Spleen (tissue), 11 donors: ENCODE results near the gene LRRC56. TPM values are rescaled to one million over a fixed set of nuclear protein-coding genes. Genes with fewer than 3 reads are reported as not detected.

Experiments used
- DNase-seq: peaks from one replicate; pipeline ENCODE4 v3.0.0-alpha.2; 2020
- H3K27ac ChIP-seq, 8 donors: fragments of 200-600 bp; sonication (generic) in 7 of 8; 1 replicate in 4 of 8; 2 replicates in 4 of 8; pipeline versions ENCODE4 v1.5.0 to v1.8.0; 2016 to 2021; ENCODE audit warnings: inconsistent platforms in 4 of 8, mild to moderate bottlenecking in 4 of 8, moderate library complexity in 1 of 8
- H3K27me3 ChIP-seq, 7 donors: fragments of 200-600 bp; sonication (generic) in 6 of 7; replicated peaks in 1 of 7; 1 replicate in 4 of 7; 2 replicates in 3 of 7; pipeline versions ENCODE4 v1.5.0 to v1.8.0; 2016 to 2021; ENCODE audit warnings: inconsistent platforms in 3 of 7, mild to moderate bottlenecking in 1 of 7
- H3K36me3 ChIP-seq, 6 donors: fragments of 200-600 bp; sonication (generic) in 5 of 6; 1 replicate in 4 of 6; 2 replicates in 2 of 6; pipeline versions ENCODE4 v1.5.0 to v1.8.0; 2016 to 2021; ENCODE audit warnings: inconsistent platforms in 2 of 6
- H3K4me1 ChIP-seq, 6 donors: fragments of 200-600 bp; sonication (generic) in 5 of 6; 1 replicate in 3 of 6; 2 replicates in 3 of 6; pipeline versions ENCODE4 v1.5.0 to v1.8.0; 2016 to 2021; ENCODE audit warnings: inconsistent platforms in 3 of 6
- H3K4me3 ChIP-seq, 8 donors: fragments of 200-600 bp; sonication (generic) in 7 of 8; 1 replicate in 4 of 8; 2 replicates in 4 of 8; pipeline versions ENCODE4 v1.5.0 to v1.8.0; 2016 to 2021; ENCODE audit warnings: inconsistent platforms in 4 of 8, mild to moderate bottlenecking in 4 of 8, moderate library complexity in 2 of 8
- H3K9me3 ChIP-seq, 8 donors: fragments of 200-600 bp; sonication (generic) in 7 of 8; 1 replicate in 4 of 8; 2 replicates in 4 of 8; pipeline versions ENCODE4 v1.5.0 to v1.8.0; 2016 to 2021; ENCODE audit warnings: inconsistent platforms in 4 of 8
- POLR2A ChIP-seq, 3 donors: fragments of 450-650 bp; IDR thresholded peaks; one replicate each; pipeline ENCODE4 v1.5.1; 2017; ENCODE audit warnings: antibody characterized with exemption in 3 of 3, mild to moderate bottlenecking in 1 of 3
- POLR2AphosphoS5 ChIP-seq, 3 donors: sonication (generic); formaldehyde crosslinking; IDR thresholded peaks; one replicate each; pipeline ENCODE4 v1.5.1; 2017; ENCODE audit warnings: antibody characterized with exemption in 3 of 3
- WGBS, 5 donors: extraction: QIAGEN DNeasy Blood & Tissue Kit in 3 of 5; methylation state at CpG; one replicate each; pipeline versions ENCODE4 v1.1.5 to v1.1.7; 2013 to 2018; 5-methylcytosine and 5-hydroxymethylcytosine counted together
- intact Hi-C: fragments of 100-400 bp; cut with DNase I; formaldehyde crosslinking; loops from one replicate; pipeline ENCODE4 v1.15.0; 2023; ENCODE audit warnings: low total_unique reads
- polyA plus RNA-seq, 3 donors: library from polyadenylated mRNA; stranded (reverse); fragments of 200-250 nt; gene quantifications; one replicate each; pipeline ENCODE4 v1.2.1, GENCODE V29; 2013
- total RNA-seq, 7 donors: library from RNA; depleted of rRNA in 3 of 7; stranded (reverse); fragments of >200 nt in 3 of 7; fragmentation: NEBNext Ultra II Directional in 4 of 7; extraction: Animal tissue kit (Norgen Biotek cat#: 25700) in 4 of 7; gene quantifications; one replicate each; pipeline versions ENCODE4 v1.1.0 to v1.2.1, GENCODE V29; 2016 to 2021
- TF ChIP-seq, protein P1 (sequence below), 11 experiments: fragments of 200-600 bp in 7 of 11; fragments of 450-650 bp in 4 of 11; sonication (generic) in 4 of 11; IDR thresholded peaks in 8 of 11; conservative IDR thresholded peaks in 3 of 11; 1 replicate in 7 of 11; 2 replicates in 4 of 11; pipeline versions ENCODE4 v1.4.0 to v1.8.0; 2016 to 2021; ENCODE audit warnings: antibody characterized with exemption in 11 of 11, inconsistent platforms in 4 of 11, mild to moderate bottlenecking in 1 of 11
- donor health status: healthy with polysubstance abuse.
- donor health status: DM: no; HTN: no; CAD: no; lungs with moderate emphysema.
- donor health status: DM: no; HTN: no; CAD: no.
- donor health status: Bipolar disorder and iron deficiency.
- donor health status: healthy.
- donor health status: DM: no; HTN: no; CAD: no.
- donor health status: DM: yes; HTN: yes; CAD: no.

The LRRC56 gene
- total and polyA plus RNA-seq, 10 donors, result 1.0 to 4.6 (median 2.3) TPM

DNA sequence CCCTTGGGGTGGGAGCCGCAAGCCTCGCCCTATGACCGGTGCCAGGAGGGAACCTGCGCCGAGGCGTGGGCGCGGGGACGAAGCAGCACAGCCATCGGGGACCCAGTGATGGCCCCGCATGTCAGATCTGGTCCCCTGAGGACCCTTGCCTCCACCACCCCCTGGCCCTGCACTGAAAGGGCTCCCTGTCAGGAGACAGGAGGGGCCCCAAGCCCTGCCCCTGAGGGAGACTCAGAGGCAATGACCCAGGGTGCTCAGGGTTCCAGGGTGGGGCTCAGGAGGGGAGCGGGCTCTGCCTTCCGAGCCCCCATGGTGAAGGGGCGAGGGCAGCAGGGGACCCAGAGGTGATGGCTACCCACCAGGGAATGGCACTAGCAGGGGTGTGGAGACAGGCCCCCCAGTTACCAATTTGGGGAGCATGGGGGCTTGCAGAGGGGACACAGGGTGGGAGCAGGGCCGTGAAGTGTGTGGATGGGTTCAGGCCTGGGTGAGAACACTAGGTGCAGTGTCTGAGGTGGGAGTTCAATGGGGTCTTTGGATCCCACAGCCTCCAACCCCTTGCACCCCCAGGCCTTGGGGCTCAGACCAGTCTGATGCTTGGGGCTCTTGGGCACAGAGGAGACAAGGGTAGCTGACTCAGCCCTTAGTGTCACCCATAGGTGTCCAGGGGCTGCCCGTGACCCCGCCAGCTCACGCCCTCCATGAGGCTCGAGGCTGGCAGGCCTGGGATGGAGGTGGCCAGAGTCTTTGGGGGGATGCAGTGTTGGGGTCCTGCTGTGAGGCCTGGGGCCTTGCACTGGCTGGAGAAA, 499 bp downstream of the LRRC56 start:
- Histone ChIP-seq H3K27me3 (peaks cover 0 to 24% (median 0%) of the 10 kb centered on the region in 7 donors), H3K27ac (peak overlapping the region in 7 of 8 donors; percentile 69 to 95 (median 91)), H3K36me3 (peaks cover 0 to 11% (median 9%) of the 10 kb centered on the region in 6 donors), H3K4me3 (peak overlapping the region; percentile 3 to 96 (median 76)), H3K9me3 (no peaks in the 10 kb centered on the region), H3K4me1 (peaks cover 29 to 51% (median 48%) of the 10 kb centered on the region in 6 donors)
- TF ChIP-seq POLR2A (IDR thresholded peaks at IDR 0.05), result no peak
- TF ChIP-seq, protein P1, sequence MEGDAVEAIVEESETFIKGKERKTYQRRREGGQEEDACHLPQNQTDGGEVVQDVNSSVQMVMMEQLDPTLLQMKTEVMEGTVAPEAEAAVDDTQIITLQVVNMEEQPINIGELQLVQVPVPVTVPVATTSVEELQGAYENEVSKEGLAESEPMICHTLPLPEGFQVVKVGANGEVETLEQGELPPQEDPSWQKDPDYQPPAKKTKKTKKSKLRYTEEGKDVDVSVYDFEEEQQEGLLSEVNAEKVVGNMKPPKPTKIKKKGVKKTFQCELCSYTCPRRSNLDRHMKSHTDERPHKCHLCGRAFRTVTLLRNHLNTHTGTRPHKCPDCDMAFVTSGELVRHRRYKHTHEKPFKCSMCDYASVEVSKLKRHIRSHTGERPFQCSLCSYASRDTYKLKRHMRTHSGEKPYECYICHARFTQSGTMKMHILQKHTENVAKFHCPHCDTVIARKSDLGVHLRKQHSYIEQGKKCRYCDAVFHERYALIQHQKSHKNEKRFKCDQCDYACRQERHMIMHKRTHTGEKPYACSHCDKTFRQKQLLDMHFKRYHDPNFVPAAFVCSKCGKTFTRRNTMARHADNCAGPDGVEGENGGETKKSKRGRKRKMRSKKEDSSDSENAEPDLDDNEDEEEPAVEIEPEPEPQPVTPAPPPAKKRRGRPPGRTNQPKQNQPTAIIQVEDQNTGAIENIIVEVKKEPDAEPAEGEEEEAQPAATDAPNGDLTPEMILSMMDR (IDR thresholded peaks at IDR 0.05 in 8 of 11, conservative IDR thresholded peaks at IDR 0.05 in 3 of 11), result peak in 1 of 11 experiments; percentile 13
- TF ChIP-seq POLR2AphosphoS5 (IDR thresholded peaks at IDR 0.05), result no peak
- 39 to 55% (median 44%) methylated on average over 7 to 19 of the region's 19 CpGs for WGBS, 5 donors
- intact Hi-C loops, result no loop called here
- DNase-seq, result no peak

DNA sequence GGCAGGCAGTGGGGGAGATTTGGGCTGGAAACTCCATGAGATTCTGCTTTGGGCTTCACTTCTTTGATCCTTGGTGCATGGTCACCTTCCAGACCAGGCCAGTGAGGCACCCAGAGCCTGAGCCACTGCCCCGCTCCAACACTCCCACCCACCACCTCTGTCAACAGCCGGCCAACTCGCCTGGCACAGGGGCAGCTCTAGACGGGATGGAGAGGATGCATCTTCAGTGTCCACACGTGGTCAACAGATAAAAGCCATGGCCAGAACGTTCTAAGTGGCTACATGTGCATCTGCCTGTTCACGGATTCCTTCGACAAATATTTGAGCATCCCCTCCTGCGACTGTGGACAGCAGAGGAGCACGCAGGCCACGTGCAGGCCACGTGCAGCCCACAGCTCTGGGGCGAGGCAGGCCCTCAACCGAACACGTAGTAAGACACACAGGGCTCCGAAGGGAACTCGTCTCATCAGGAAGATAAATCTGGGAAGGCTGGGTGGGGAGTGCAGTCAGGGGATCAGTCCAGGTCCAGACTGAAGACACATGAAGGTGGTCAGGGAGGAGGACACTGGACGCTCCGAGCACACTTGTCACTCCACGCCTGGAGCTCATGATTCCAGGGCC, 1.2 kb downstream of the LRRC56 start:
- TF ChIP-seq, protein P1 (IDR thresholded peaks at IDR 0.05 in 8 of 11, conservative IDR thresholded peaks at IDR 0.05 in 3 of 11), result no peak
- no peak for TF ChIP-seq POLR2AphosphoS5 (IDR thresholded peaks at IDR 0.05)
- no peak for TF ChIP-seq POLR2A (IDR thresholded peaks at IDR 0.05)
- WGBS, 5 donors, result 92 to 96% (median 93%) methylated on average over 20 of the region's 20 CpGs
- peak; percentile 76 for DNase-seq
- Histone ChIP-seq H3K4me1 (peaks cover 29 to 44% (median 41%) of the 10 kb centered on the region in 6 donors), H3K4me3 (peak overlapping the region in 1 of 8 donors; percentile 96), H3K36me3 (peaks cover 0 to 4% (median 2%) of the 10 kb centered on the region in 6 donors), H3K9me3 (no peaks in the 10 kb centered on the region), H3K27ac (no peak overlapping the region), H3K27me3 (peaks cover 0 to 24% (median 0%) of the 10 kb centered on the region in 7 donors)
- intact Hi-C loops, result no loop called here

DNA sequence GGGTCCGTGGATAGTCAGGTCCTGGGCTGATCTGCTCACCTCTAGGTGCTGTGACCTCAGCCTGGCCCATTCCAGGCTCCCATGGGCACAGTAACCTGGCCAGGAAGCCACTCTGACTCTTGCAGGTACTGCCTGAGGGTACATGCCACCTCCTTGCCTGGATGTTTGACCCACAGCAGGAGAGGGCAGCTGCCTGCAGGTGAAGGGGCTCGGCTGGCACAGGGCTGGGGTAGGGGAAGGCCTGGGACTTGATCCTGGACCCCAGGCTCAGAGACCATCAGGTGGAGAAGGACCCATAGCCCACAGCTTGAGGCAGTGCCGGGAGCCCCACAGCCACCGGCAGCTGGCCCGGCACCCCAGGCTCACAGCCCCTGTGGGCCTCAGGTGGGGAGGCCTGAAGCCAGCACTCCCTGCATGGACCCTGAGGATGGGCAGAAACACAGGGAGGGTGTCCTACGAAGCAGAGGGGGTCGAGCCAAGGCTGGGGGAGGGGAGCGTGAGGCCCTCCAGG, 2.7 kb downstream of the LRRC56 start:
- Histone ChIP-seq H3K36me3 (no peaks in the 10 kb centered on the region), H3K27ac (no peak overlapping the region), H3K9me3 (no peaks in the 10 kb centered on the region), H3K27me3 (peaks cover 0 to 24% (median 0%) of the 10 kb centered on the region in 7 donors), H3K4me1 (peaks cover 20 to 30% (median 28%) of the 10 kb centered on the region in 6 donors), H3K4me3 (no peak overlapping the region)
- 85 to 95% (median 92%) methylated on average over 4 to 8 of the region's 8 CpGs for WGBS, 5 donors
- peak; percentile 72 for DNase-seq
- intact Hi-C loops, result no loop called here
- TF ChIP-seq, protein P1 (IDR thresholded peaks at IDR 0.05 in 8 of 11, conservative IDR thresholded peaks at IDR 0.05 in 3 of 11), result no peak
- TF ChIP-seq POLR2AphosphoS5 (IDR thresholded peaks at IDR 0.05) (no peak), POLR2A (IDR thresholded peaks at IDR 0.05) (no peak)
